Stimulated activated CD4-positive, alpha-beta T cell treated with anti-CD3 and anti-CD28 coated beads, Interleukin-4, amount 100 ng/mL, for 24 hours (primary cell): ENCODE data around the gene AHNAK2.
"Not testable (repeated sequence)": the region's sequence is repeated elsewhere in the genome, so short reads cannot be mapped to it uniquely, and the experiment has no call there.

Source experiments
- DNase-seq: peaks from one replicate; pipeline ENCODE4 v3.0.0-alpha.2; 2020

AHNAK2 gene

DNA sequence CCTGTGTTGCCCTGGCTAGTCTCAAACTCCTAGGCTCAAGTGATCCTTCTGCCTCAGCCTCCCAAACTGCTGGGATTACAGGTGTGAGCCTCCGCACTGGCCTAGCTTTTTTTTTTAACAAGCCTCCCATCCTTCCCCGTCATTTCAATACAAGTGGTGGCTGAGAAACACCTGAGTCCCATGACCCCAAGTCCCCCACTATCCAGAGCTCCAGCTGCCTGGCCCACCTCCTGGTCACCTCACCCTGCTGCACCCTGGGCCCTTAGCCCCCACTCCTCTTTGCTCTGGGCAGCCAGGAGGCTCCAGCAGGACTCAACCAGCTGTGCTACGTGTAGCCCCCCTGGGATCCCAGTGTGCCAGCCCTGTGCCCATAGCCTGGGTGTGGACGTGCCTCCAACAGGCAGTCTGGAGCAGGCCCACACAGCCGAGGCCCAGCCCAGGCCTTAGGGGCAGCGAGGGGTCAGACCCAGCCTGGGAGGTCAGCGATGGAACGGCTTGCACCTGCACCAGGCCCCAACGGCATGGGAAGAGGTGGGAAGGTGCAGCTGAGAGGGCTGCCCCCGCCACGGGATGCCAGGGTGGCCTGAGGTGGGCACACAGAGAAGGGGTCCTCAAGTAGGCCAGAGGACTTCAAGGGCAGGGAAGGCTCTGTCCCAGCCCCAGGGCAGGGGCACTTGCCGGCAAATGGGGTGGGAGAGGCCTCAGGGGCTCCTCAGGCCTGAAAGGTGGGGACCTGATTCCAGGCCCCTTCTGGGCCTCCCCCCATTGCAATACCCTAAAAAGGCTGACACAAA, 6.5 kb downstream of the AHNAK2 start:
- no peak for DNase-seq

DNA sequence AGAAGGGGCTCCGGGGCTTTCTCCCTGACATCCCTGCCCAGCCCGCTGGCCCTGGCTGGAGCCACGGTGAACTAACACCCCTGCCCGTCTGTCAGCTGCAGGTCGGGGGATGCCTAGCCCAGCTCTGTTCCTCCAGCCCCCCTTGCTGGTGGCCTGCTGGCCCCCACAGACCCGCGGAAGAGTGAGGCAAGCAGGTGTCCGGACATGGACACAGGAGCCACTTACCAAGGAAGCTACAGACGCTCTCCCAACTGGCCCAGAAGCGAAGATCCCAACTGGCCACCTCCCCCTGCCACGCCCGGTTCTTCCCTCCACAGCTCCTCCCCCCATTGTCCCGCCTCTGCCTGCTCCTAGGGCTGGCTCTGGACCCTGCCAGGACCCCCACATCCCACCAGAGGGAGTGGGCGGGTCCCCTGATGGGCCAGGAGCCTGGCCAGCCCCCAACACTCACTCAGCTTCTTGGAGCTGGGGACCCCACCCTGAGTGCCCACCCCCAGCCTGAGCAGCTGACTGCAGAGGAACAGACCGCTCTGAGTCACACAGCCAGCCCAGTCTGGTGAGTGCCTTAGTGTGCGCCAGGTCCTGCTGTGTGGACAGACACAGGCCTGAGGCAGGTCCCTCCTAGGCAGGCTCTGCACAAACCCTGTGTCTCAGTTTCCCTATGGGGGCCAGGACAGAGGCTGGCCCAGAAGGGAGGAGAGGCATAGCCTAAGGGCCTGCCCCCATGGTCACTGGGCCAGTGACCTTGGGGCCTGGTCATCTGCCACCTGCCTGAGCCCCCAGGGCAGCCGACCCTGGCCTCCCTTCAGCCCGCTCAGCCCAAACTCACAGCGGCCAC, 7.7 kb downstream of the AHNAK2 start:
- DNase-seq = no peak

DNA sequence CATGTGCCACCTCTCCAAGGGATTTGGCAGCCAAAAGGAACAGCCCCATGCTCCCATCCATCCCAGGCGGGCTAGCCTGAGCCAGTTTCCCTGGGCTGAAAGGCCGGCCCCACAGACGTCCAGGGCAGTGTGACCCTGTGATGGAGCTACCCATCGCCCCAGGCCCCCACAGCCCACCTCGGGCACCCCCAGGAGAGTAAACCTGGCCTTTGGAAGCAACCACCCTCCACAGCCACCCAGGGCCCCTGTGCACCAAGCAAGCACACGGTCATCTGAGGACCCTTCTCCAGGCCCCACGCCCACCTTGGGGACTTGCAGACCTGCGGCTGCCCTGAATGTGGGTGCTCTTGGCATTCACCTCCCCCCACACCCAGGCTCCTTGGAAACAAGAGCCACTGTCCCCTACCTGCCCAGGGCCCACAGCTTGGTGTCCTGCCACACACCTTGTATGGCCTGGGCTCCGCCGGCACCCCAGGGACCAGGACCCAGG, 8.4 kb downstream of the AHNAK2 start:
- no peak for DNase-seq

DNA sequence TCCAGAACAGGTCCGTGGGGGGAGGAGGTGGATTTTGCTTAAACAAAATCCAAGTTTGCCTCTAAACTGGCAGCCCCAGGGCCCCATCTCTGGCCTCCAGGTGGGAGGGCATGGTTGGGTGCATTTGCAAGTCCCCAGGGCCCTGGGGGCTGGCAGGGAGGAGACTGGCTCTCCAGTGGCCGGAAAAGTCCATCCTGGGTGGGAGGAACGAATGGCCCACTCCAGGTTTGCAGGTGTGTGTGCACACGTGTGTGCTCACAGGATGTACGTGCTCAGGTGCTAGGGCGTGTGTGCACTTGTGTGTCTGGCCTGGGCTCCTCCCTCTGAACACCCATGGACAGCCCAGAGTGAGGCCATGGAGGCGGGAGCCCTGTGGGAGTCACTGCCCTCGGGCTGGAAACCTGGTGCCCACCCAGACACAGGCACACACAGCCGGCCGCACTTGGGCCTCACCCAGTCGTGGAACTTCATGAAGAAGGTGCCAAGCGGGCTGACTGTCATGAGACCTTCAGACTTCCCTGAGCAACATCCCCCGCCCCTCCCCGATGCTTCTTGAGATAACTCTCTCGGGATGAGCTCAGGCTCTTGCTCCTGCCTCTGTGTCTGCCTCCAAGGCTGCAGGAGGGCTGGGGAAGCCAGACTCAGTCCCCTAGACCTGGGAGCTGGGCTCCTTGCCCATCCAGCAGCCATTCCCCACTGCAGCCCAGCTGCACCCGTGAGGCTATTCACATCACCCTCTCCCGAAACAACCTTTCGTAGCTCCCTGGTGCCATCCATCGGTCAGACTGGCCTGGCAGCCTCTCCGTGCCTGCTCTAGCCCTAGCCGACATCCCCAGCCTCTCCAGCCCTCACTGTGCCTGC, 9.4 kb downstream of the AHNAK2 start:
- no peak for DNase-seq

DNA sequence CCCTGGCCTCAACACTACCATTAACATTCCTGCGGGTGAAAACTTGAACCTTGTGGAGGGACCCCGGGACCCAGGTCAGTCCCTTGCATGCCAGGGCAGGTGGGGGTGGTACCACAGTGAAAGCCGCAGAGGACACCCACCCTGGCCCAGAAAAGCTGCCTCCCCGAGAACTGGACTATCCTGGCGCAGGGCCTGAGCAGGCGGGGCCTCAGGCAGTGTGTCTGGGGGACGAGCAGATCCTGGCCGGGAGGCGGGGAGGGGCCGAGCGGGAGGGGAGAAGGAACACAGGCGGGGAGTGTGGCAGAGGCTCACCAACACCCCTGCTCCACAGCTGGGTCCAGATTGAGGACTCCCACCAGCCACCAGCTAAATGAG, 10.0 kb downstream of the AHNAK2 start:
- DNase-seq = no peak

DNA sequence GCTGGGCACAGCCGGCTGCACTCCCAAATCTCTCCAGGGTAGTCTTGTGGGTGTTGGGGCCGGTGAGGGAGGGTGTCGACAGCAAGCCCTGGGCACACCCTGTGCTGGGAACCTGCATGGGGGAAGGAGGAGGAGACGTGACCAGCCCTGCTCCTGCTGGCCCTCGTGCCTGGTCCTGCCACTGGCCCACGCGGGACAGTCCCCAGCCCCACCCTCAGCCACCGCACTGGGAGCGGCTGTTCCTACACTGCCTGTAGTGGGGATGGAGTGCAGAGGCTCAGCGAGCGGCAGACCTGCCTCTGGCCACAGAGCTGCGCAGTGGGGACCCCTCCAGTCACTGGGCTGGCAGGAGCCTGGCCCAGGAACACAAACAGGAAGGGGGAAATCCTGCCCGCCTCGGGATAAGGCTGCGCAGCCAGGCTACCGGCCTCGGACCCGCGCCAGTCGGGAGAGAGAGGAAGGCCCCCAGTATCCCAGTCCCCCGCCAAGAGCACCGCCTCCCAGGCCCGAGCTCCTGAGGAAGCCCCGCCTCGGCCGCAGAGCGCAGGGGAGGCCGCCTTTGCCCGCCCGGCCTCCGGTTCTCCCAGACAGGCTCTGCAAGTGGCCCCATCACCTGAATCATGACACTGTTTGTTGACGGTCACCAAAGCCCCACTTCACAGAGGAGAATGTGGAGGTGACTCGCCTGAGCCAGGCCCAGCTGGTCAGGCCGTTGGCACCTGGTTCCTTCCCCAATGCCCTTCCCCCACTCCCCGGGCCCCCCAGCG, 10.6 kb downstream of the AHNAK2 start:
- DNase-seq = no peak

DNA sequence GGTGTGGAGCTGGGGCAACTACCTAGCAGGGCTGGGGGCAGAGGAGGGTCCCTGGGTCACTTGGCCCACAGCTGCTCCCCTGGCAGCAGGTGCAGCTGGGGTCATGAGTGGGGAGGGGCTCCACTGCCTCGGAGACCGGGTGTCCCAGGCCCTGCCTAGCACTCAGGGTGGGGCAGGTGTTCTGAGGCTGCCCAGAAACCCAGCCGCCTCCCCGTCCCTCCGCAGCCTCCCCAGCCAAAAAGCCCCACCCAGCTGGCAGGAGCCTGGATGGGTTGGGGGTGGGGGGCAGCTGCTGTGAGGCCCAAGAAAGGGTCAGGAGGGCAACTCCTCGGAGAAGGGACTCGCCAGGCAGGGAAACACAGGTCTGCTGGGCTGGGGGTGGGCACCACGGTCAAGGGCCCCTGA, 11.2 kb downstream of the AHNAK2 start:
- DNase-seq = no peak

DNA sequence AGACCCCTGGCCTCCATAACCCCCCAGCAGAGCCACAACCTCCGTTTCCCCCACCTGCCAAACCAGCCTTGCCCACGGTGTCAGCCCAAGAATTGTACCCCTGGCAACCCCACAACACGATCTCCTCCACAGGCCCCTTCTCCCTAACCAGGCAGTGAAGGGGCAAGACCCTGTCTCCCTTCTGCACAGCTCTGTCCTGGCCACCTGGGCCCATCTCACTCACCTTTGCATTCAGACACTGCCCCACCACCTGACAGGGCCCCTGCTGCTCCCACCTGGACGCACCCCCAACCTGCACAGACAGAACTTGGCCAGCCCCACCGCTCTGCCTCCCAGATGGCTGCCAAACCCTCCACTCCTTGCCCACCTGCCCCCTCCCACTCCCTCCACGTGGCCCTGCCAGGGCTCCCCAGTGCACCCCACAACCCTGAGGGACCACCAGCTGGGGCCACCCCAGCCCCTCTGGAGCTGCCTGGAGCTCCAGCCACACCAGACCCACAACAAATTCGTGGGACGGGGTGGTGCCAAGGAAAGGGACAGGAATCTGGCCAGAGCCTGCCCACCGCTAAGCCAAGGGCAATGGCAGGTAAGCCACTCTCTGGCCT, 11.8 kb downstream of the AHNAK2 start:
- no peak for DNase-seq

DNA sequence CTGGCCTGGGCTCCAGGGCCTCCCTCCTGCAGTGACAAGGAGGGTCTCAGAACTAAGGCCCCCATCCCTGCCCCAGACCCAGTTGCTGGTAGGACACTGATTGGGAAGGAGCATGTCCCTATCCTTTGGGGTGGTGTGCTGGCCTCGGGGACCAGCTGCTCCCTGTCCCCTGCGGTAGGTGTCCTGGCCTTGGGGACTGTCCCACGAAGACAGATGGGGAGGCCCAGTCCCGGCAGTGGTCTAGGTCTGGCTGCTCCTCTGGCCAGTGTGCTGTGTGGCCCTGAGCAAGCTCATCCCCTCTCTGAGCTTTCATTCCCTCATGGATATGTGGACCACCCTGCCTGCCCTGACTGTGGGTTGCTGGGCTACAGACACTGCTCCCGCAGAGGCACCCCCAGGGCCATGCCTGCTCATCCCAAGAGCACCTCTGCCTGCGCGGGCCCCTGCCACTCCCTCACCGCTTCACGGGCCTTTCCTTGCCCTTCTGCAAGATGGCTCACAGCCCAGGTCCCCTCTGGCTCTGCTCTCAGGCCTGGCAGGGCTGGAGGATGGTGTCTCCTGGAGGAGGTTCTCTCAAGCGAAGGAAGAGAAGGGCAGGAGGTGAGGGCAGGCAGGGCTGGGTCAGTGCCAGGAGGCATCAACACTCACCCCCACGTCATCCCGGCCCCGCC, 12.5 kb downstream of the AHNAK2 start:
- DNase-seq = no peak

DNA sequence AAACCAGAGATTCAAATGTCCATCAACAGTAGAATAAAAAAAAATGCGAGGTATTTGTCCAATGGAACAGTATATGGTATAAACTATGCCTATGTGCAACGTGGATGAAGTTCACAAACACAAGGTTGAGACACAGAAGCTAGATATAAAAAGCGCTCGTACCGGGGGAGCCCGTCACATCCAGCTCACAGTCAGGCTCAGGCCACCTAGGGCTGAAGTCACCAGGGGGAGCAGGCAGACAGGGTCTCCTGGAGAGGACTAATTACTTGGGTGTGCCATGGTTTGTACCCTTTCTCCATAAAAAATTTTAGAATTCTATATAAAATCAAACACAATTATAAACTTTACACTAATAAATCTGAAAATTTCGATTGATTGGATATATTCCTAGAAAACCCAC, 13.6 kb downstream of the AHNAK2 start:
- DNase-seq = no peak

DNA sequence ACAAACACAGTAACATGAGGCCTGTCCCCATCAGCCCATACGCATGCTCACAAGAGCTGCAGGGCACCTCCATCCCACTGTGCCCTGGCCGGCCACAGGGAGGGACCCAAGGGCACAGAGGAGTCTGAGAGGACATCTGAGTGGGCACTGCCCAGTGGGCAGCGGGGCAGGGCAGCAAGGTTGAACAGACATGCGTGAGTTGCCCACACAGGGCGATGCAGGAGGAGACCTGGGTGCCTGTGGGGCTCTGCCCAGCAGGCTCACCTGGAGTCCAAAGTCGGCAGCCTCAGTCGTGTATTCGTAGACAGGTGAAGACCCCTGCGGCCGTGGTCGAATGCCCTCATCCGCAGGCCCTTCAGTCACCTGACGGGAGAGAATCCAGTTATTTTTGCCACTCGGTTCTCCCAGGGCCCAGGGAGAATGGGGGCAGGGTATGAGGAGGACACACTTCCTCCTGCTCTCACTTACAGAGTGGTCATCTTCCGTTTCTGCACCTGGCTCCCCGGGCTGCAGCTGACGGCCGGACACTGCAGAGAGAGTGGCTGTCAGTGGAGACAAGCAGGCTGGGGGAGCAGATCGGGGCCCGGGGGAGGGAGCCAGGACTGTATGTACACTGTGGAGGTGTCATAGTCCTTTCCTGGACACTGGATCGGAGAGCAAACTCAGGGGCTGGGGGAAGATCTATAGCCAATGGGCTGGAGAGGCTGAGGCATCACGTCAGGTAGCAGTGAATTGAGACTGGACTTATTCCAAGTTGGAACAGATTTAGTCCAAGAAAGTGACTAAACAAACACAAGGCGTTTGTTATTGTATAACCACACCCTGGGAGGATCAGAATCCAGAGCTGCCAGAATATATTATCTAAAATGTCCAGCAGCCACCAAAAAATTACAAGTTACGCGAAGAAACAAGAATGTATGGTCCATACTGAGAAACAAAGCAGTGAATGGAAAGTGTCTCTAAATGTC, 20.7 kb downstream of the AHNAK2 start:
- DNase-seq = no peak

DNA sequence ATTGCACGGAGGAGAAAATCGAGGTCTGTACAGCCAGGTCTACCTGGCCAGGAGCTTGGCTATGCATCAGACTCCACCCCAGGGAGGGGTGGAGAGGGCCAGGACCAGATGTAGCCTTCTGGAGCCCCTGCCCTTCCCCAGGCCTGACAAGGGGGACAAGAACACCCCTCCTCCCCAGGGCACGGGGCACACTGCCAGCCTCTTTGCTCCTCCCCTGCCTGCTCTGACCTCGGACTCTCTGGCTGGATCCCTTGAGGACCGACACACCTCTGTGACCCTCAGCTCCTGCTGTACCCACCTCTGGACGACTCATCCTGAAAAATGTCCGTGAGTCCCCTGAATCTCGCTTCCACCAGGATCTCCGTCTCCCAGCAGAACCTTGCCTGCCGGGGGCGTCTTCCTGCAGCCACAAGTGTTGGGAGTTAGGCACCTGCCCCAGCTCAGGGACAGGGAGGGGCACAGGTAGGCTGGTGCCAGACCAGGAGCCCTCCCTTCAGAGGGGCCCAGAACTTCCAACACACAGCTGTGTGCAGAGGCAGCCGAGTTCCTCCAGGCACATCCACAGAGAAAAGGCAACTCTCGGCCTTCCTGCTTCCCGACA, 21.8 kb downstream of the AHNAK2 start:
- DNase-seq = no peak

DNA sequence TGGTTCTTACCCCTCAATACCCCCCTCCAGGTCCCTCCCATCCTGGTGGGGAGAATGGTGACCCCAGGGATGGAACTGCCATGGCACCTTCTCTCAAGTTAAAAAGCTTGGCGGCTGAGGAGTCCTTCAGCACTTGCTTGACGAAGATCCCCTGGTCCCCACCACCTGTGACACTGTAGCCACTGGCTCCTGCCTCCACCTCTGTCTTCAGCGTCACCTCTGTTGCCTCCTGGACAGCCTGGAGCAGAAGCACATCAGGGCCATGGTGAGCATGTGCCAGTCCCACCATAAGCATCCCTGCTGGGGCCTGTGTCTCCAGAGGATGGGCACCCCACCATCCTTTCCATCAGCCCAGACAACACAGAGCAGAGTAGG, 22.8 kb downstream of the AHNAK2 start:
- no peak for DNase-seq

DNA sequence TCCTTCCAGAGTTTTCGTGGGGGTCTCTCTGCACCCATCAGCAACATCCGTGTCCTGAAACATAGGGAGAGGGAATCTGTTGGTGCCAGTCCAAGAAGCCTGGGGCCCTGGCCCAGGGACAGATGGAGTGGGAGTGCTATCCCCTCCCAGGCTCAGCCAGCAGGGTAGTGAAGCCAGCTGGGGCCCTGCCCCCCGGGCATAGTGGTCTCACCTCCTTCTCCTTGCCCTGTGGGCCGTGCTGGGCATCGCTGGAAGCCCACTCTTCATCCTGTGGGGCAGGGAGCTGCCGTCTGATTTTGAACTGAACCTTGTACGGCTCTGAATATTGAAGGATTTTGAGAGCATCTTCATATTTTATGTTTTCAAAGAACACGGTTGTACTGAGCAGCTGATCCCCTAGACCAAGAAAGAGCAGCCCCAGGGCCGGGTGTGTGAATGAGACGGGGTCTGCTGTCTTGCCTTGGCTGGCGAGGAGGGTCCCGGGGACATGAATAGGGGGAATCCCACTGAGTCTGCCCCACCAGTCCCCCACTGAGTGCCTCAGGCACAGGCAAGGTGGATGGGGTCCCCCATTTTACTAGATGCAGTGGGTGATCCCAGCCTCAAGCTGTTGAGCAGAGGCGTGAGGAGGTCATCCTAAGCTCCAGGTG, 23.3 kb downstream of the AHNAK2 start:
- no peak for DNase-seq

DNA sequence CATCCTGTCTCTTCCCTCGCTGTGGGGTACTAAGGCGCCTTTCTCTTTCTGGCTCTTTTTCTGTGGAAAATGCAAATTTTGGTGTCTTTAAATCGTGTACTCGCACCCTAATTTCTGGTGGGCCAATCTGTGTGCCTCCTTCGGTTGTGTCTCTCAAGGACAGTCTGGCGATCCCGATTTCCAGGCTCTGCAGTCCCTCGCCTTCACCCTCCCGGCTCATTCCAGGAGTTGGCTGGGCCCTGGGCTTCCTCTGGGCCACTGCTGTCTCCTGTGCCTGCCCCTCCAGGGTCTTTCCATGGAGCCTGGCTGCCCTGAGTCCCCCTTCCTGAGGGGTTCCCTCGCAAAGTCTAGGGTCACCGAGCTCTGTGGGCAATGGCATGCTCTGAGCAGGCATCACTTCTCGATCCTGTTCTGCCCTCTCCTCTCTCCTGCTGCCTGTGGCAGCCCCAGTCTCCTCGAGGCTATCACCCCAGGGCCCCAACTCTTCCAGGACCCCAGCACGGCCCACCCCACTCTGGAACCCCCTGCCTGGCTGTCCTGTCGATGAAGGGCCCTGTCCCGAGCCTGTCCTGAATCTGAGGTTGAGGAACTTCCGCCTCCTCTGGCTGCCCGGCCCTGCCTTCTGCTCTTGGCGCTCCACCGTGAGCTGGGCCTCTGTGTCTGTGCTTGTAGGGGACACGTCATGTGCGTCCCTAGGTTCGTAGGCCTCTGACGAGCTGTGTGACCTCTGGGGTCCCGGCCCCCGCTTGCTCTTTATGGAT, 24.1 kb downstream of the AHNAK2 start:
- DNase-seq = no peak

DNA sequence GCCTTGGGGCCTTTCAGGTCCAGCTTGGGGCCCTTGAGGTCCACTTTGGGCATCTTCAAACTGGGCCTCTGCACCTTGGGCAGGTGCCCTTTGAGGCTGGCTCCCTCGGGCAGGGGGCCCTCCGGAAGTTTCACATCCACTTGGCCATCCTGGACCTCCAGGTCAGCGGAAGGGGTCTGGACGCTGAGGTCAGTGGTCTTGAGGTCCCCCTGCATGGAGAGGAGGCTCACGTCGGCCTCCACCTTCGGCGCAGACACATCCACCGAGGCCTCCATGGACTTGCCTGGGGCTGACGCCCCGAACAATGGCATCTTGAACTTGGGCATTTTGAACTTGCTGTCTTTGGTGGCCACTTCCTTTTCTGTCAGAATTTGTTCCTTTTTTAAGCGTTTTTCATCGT, 25.1 kb downstream of the AHNAK2 start:
- DNase-seq = no peak

DNA sequence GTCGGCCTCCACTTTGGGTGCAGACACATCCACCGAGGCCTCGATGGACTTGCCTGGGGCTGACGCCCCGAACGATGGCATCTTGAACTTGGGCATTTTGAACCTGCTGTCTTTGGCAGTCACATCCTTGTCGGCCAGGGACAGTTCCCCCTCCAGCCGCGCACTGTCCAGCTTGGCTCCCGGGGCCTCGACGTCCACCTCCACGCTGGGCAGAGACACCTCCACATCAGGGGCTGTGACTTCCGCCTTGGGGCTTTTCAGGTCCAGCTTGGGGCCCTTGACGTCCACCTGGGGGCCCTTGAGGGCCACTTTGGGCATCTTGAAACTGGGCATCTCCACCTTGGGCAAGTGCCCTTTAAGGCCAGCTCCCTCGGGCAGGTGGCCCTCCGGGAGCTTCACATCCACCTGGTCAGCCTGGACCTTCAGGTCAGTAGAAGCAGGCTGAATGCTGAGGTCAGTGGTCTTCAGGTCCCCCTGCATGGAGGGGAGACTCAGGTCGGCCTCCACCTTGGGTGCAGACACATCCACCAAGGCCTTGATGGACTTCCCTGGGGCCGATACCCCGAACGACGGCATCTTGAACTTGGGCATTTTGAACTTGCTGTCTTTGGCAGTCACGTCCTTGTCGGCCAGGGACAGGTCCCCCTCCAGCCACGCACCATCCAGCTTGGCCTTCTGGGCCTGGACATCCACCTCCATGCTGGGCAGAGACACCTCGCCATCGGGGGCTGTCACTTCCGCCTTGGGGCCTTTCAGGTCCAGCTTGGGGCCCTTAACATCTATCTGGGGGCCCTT, 26.1 kb downstream of the AHNAK2 start:
- DNase-seq = not testable (repeated sequence)

DNA sequence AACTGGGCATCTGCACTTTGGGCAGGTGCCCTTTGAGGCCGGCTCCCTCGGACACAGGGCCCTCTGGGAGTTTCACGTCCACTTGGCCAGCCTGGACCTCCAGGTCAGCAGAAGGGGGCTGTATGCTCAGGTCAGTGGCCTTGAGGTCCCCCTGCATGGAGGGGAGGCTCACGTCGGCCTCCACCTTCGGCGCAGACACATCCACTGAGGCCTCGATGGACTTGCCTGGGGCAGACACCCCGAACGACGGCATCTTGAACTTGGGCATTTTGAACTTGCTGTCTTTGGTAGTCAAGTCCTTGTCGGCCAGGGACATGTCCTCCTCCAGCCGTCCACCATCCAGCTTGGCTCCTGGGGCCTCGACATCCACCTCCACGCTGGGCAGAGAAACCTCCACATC, 27.5 kb downstream of the AHNAK2 start:
- DNase-seq = not testable (repeated sequence)
